DLD1 (cell line): ENCODE data around the gene PHLPP1.
"Not testable (repeated sequence)": the region's sequence is repeated elsewhere in the genome, so short reads cannot be mapped to it uniquely, and the experiment has no call there.

Source experiments
- in situ Hi-C: cut with HindIII; loops from 2 replicates; pipeline ENCODE4 v1.10.0; 2017; ENCODE audit warnings: low sequenced_read_pairs

The PHLPP1 gene

GRCh38 chr18:62880673-62881364 is 165.5 kb downstream of the PHLPP1 start:
- in situ Hi-C loops: no loop called here

GRCh38 chr18:62881509-62882016 is 166.2 kb downstream of the PHLPP1 start:
- in situ Hi-C loops: no loop called here

- in situ Hi-C loops: no loop called here
Observed at GRCh38 chr18:62883937-62884735, 168.8 kb downstream of the PHLPP1 start.

GRCh38 chr18:62885804-62886203 is 170.5 kb downstream of the PHLPP1 start:
- in situ Hi-C loops: no loop called here

GRCh38 chr18:62894681-62895390 is 179.5 kb downstream of the PHLPP1 start:
- in situ Hi-C loops: no loop called here

- in situ Hi-C loops: no loop called here
Observed at GRCh38 chr18:62897153-62897552, 181.8 kb downstream of the PHLPP1 start.

- in situ Hi-C loops: no loop called here
Observed at GRCh38 chr18:62898359-62898758, 183.0 kb downstream of the PHLPP1 start.

GRCh38 chr18:62899534-62899933 is 184.2 kb downstream of the PHLPP1 start:
- in situ Hi-C loops: no loop called here

GRCh38 chr18:62900132-62900883 is 185.0 kb downstream of the PHLPP1 start:
- in situ Hi-C loops: no loop called here

GRCh38 chr18:62902776-62903175 is 187.4 kb downstream of the PHLPP1 start:
- in situ Hi-C loops: no loop called here

- in situ Hi-C loops: no loop called here
Observed at GRCh38 chr18:62904396-62905285, 189.3 kb downstream of the PHLPP1 start.

GRCh38 chr18:62912885-62913284 is 197.5 kb downstream of the PHLPP1 start:
- in situ Hi-C loops: no loop called here

GRCh38 chr18:62913824-62914223 is 198.5 kb downstream of the PHLPP1 start:
- in situ Hi-C loops: not testable (repeated sequence)

GRCh38 chr18:62914871-62915392 is 199.6 kb downstream of the PHLPP1 start:
- in situ Hi-C loops: no loop called here

- in situ Hi-C loops: no loop called here
Observed at GRCh38 chr18:62918361-62918760, 203.0 kb downstream of the PHLPP1 start.

- in situ Hi-C loops: no loop called here
Observed at GRCh38 chr18:62919109-62919838, 203.9 kb downstream of the PHLPP1 start.

- in situ Hi-C loops: no loop called here
Observed at GRCh38 chr18:62925031-62925688, 209.8 kb downstream of the PHLPP1 start.

- in situ Hi-C loops: no loop called here
Observed at GRCh38 chr18:62928326-62928725, 213.0 kb downstream of the PHLPP1 start.
